Muscle layer of duodenum (tissue), 2 donors: ENCODE data around the gene WDR18.

Experiments
- H3K27ac ChIP-seq: one replicate; pipeline ENCODE4 v1.7.0; 2013; ENCODE audit warnings: mild to moderate bottlenecking, low read length
- H3K27me3 ChIP-seq: one replicate; pipeline ENCODE4 v1.7.0; 2013; ENCODE audit warnings: low read depth, mild to moderate bottlenecking, control low read depth, low read length
- H3K36me3 ChIP-seq, 2 donors: one replicate each; pipeline ENCODE4 v1.7.0; 2013; ENCODE audit warnings: low read length in 2 of 2, control low read depth in 1 of 2, mild to moderate bottlenecking in 1 of 2; ENCODE audit not compliant: insufficient read depth in 2 of 2, control insufficient read depth in 1 of 2
- H3K4me1 ChIP-seq, 2 donors: one replicate each; pipeline ENCODE4 v1.7.0; 2013; ENCODE audit warnings: low read length in 2 of 2, mild to moderate bottlenecking in 2 of 2, control low read depth in 1 of 2, moderate library complexity in 1 of 2; ENCODE audit not compliant: insufficient read depth in 2 of 2, control insufficient read depth in 1 of 2
- H3K4me3 ChIP-seq, 2 donors: one replicate each; pipeline ENCODE4 v1.7.0; 2013; ENCODE audit warnings: low read length in 2 of 2, low read depth in 1 of 2, mild to moderate bottlenecking in 1 of 2
- H3K9me3 ChIP-seq, 2 donors: one replicate each; pipeline ENCODE4 v1.7.0; 2013; ENCODE audit warnings: low read length in 2 of 2, control low read depth in 1 of 2, mild to moderate bottlenecking in 1 of 2; ENCODE audit not compliant: control insufficient read depth in 1 of 2
- donor health status: healthy.

The WDR18 gene

DNA sequence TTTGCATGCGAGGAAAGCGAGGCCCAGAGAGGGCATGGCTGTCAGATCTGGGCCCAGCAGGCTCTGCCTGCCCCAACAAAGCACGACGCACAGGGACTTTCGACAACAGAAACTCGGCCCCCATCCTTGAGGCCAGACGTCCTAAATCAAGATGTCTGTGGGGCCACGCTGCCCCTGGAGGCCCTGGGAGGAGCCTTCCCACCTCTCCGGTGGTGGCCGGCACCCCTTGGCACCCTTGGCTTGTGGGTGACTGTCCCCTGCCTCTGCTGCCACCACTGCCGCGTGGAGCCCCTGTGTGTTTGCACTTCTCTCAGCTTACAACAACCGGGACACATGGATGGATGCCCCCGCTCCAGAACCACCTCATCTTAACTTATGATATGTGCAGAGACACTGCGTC is 4.4 kb downstream of the WDR18 start:
- Histone ChIP-seq H3K4me1 (peaks cover 0 to 15% of the 10 kb centered on the region in 2 donors), H3K4me3 (no peak overlapping the region), H3K27me3 (no peaks in the 10 kb centered on the region), H3K27ac (no peak overlapping the region), H3K9me3 (no peaks in the 10 kb centered on the region), H3K36me3 (peaks cover 4 to 51% of the 10 kb centered on the region in 2 donors)

DNA sequence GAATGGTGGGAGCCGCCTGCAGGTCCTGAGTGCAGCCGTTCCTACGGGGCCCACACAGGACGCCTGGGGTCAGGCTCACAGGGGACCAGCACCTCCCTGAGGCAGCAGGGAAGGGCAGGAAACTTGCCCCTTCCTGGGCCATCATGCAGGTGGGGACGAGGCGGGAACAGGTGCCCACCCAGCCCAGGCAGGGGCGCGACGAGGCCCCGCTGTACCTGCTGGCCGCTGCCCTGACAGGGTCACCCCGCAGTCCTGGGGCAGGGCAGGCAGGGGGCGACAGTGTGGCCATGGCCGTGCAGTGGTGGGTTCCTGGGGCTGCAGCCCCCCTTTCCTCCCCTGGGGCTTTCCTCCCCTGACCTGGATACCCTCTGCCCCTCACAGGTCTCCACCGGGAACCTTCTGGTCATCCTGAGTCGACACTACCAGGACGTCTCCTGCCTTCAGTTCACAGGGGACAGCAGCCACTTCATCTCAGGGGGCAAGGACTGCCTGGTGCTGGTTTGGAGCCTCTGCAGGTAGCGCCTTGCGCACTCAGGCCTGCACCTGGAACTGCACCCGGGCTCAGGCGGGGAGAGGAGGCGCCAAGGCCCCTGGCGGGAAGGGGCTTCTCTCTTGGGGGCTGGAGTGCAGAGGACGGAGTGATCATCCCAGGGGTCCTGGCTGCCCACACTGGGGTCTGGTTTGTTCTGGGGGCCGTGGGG is 5.4 kb downstream of the WDR18 start:
- Histone ChIP-seq H3K36me3 (peaks cover 4 to 61% of the 10 kb centered on the region in 2 donors), H3K4me3 (no peak overlapping the region), H3K9me3 (no peaks in the 10 kb centered on the region), H3K4me1 (peaks cover 0 to 12% of the 10 kb centered on the region in 2 donors), H3K27me3 (no peaks in the 10 kb centered on the region), H3K27ac (no peak overlapping the region)

DNA sequence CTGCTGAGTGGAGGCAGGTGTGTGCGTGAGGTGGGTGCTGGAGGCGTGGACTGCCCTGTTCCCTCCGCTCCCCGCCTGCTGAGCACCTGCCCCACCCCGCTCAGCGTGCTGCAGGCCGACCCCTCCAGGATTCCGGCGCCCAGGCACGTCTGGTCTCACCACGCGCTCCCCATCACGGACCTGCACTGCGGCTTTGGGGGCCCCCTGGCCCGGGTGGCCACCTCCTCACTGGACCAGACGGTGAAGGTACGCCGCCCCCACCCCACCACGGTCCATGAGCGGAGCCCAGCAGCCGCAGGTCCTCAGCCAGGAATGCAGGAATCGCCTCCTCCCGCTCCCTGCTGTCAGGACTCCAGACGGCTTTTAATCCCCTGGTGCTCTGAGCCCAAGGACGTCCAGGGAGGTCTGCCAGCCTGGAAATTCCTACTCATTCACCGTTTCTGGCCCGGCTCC is 6.0 kb downstream of the WDR18 start:
- H3K27me3 ChIP-seq: no peaks in the 10 kb centered on the region
- H3K4me3 ChIP-seq: no peak overlapping the region
- H3K4me1 ChIP-seq: peaks cover 0 to 6% of the 10 kb centered on the region in 2 donors
- no peaks in the 10 kb centered on the region for H3K9me3 ChIP-seq
- peaks cover 4 to 65% of the 10 kb centered on the region in 2 donors for H3K36me3 ChIP-seq
- H3K27ac ChIP-seq: no peak overlapping the region

DNA sequence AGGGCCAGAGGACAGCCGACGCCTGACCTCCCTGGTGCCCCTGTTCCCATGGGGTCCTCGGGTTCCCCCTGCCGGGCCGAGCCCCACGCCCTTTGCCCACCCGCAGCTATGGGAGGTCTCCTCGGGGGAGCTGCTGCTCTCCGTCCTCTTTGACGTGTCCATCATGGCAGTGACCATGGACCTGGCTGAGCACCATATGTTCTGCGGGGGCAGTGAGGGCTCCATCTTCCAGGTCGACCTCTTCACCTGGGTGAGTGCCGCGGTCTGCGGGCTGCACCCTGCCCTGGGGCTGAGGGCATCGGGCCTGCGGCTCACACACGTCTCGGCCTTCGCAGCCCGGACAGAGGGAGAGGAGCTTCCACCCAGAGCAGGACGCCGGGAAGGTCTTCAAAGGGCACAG is 6.6 kb downstream of the WDR18 start:
- Histone ChIP-seq H3K4me1 (peaks cover 0 to 1% of the 10 kb centered on the region in 2 donors), H3K27ac (no peak overlapping the region), H3K9me3 (no peaks in the 10 kb centered on the region), H3K27me3 (peaks cover 5% of the 10 kb centered on the region), H3K4me3 (no peak overlapping the region), H3K36me3 (peaks cover 4 to 62% of the 10 kb centered on the region in 2 donors)

DNA sequence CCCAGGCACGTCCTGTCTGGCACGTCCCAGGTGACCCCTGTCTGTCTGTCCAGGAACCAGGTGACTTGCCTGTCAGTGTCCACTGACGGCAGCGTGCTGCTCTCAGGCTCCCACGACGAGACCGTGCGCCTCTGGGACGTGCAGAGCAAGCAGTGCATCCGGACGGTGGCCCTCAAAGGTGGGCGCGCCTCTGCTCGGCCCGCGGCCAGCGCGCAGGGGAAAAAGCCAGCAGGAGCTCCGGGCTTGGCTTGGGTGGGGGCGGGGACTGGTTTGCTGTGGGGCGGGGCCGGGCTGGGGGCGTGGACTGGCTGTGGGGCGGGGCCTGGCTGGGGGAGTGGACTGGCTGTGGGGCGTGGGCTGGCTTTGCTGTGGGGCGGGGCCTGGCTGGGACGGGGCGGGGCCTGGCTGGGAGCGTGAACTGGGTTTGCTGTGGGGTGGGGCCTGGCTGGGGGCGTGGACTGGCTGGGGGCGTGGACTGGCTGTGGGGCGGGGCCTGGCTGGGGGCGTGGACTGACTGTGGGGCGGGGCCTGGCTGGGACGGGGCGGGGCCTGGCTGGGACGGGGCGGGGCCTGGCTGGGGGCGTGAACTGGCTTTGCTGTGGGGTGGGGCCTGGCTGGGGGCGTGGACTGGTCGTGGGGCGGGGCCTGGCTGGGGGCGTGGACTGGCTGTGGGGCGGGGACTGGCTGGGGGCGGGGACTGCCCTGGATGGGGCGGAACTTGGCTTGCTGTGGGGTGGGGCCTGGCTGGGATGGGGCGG is 7.2 kb downstream of the WDR18 start:
- Histone ChIP-seq H3K9me3 (no peaks in the 10 kb centered on the region), H3K36me3 (peaks cover 4 to 56% of the 10 kb centered on the region in 2 donors), H3K27ac (no peak overlapping the region), H3K4me1 (peaks cover 0 to 7% of the 10 kb centered on the region in 2 donors), H3K27me3 (peaks cover 11% of the 10 kb centered on the region), H3K4me3 (no peak overlapping the region)

DNA sequence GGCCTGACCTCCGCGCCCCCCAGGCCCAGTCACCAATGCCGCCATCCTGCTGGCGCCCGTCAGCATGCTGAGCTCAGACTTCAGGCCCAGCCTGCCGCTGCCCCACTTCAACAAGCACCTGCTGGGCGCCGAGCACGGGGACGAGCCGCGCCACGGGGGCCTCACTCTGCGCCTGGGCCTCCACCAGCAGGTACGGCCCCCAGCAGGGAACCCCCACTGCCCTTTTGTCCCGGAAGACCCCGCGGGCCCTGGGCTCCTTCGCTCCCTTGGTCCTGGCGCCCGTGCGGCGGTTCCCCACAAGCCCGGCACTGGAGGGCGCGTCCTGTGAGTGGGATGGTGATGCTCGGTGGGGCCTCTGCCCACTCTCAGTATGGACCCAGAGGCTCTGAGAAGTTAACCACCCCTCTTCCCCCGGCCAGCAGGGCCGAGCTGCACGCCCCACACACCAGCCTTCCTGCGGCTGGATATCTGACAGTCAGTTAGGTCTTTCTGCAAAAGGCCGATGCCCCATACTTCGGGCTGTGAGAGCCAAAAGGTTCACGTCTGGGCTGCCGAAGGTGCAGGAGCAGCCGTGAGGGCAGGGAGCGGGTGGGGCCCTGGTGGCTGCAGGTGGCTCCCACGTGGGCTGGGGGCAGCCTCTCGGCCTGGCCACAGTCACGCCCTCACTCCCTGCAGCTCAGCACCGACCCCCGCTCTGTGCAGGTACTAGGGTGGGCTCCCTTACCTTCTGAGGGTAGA is 8.0 kb downstream of the WDR18 start:
- Histone ChIP-seq H3K4me1 (peaks cover 0 to 10% of the 10 kb centered on the region in 2 donors), H3K4me3 (no peak overlapping the region), H3K27me3 (peaks cover 16% of the 10 kb centered on the region), H3K9me3 (no peaks in the 10 kb centered on the region), H3K36me3 (peaks cover 4 to 50% of the 10 kb centered on the region in 2 donors), H3K27ac (no peak overlapping the region)

DNA sequence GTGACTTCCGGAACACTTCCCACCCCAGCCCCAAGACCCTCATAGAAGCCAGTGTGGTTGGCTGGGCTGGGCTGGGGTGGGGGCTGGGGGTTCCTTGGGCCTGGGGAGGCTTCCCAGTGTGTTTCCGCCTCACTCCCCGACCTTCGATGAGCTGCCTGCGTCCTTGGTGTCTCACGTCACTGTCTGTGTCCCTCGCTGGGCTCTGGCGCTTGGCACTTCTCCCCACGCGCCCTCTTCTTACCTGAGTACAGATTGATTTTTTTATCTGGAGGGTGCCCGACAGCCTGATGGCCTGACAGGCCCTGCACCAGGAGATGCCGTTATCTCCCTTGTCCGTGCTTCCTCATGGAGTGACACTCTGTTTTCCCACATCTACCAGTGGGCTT is 8.5 kb downstream of the WDR18 start:
- H3K36me3 ChIP-seq: peaks cover 4 to 46% of the 10 kb centered on the region in 2 donors
- peaks cover 0 to 10% of the 10 kb centered on the region in 2 donors for H3K4me1 ChIP-seq

DNA sequence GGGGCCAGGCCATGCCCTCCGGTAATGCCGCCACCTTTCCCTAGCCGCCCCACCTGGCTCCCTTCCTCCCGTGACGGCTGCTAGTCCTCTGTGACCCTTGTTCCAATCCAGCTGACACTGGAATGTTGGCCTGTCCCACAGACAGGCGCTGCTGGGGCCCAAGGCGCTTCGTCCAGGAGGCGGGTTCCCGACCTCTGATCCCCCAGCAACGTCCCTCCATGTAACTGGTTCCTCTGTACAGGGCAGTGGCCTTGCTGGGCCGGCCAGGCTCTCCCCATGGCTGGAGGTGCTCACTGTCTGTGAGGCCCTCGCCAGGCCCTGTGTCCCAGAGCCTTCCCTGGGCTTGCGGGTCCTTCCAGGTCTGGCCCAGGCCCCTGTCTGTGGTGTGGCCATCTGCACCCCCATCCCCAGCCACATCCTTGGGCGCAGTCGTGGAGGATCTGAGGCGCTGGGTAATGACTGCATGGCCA is 9.3 kb downstream of the WDR18 start:
- no peak overlapping the region for H3K4me3 ChIP-seq
- H3K36me3 ChIP-seq: peaks cover 4 to 41% of the 10 kb centered on the region in 2 donors
- no peaks in the 10 kb centered on the region for H3K9me3 ChIP-seq
- peaks cover 0 to 10% of the 10 kb centered on the region in 2 donors for H3K4me1 ChIP-seq
- H3K27ac ChIP-seq: no peak overlapping the region
- peaks cover 28% of the 10 kb centered on the region for H3K27me3 ChIP-seq

More for the DNA sequence above, 8.5 kb downstream of the WDR18 start:
- no peak overlapping the region for H3K27ac ChIP-seq
- H3K4me3 ChIP-seq: no peak overlapping the region
- peaks cover 21% of the 10 kb centered on the region for H3K27me3 ChIP-seq
- H3K9me3 ChIP-seq: no peaks in the 10 kb centered on the region

DNA sequence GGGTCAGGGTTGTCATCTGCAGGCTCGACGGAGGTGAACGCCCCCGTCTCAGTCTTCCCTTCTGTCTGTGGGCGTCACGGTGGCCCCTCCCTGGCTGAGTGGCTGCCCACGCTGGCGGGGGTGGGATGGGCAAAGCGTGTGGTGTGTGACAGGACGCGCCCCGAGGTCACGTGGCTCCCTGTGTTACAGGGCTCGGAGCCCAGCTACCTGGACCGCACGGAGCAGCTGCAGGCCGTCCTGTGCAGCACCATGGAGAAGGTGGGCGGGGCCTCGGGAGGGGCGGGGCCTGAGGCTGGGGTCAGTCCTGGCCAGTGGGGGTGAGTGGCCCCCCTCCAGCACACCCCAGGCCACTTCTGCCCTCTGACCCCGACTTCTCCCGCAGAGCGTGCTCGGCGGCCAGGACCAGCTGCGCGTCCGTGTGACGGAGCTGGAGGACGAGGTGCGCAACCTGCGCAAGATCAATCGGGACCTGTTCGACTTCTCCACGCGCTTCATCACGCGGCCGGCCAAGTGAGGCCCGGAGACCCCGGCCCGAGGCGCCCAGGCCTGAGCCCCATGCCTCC is 9.8 kb downstream of the WDR18 start:
- peaks cover 30% of the 10 kb centered on the region for H3K27me3 ChIP-seq
- H3K4me3 ChIP-seq: no peak overlapping the region
- no peak overlapping the region for H3K27ac ChIP-seq
- no peaks in the 10 kb centered on the region for H3K9me3 ChIP-seq
- peaks cover 0 to 40% of the 10 kb centered on the region in 2 donors for H3K36me3 ChIP-seq
- H3K4me1 ChIP-seq: peaks cover 0 to 10% of the 10 kb centered on the region in 2 donors

DNA sequence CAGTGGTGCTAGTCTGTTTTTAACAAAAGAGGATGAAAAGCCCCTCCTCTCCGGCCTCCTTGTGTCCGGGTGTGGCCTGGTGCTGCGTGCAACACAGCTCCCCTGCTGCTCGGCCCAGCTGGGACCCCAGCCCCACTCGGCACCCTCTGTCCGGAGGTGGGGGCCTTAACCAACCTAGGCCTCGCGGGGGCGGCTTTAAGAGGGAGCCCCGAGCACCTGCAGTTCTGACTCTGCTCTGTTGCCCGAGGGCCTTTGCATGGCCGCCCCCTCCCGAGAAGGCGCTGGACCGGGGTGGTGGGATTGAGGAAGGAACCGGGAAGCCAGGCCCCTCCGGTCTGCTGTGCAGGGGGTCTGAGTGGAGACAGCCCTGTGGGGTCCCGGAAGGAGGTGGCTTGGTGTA is 10.4 kb downstream of the WDR18 start:
- Histone ChIP-seq H3K36me3 (peaks cover 0 to 40% of the 10 kb centered on the region in 2 donors), H3K4me3 (no peak overlapping the region), H3K4me1 (peaks cover 0 to 10% of the 10 kb centered on the region in 2 donors), H3K27ac (no peak overlapping the region), H3K9me3 (no peaks in the 10 kb centered on the region), H3K27me3 (peaks cover 36% of the 10 kb centered on the region)
